Measurements from ENCODE around the gene OR7C2. TPM values are rescaled to one million over a fixed set of nuclear protein-coding genes. Genes with fewer than 3 reads are reported as not detected.
"Not testable (repeated sequence)": the region's sequence is repeated elsewhere in the genome, so short reads cannot be mapped to it uniquely, and the experiment has no call there.

OR7C2 gene
- not detected for polyA plus RNA-seq (2013, experiment 1 of 2; ENCODE audit: insufficient read length)
- not detected for polyA plus RNA-seq (2013, experiment 2 of 2; ENCODE audit: insufficient read length)

DNA sequence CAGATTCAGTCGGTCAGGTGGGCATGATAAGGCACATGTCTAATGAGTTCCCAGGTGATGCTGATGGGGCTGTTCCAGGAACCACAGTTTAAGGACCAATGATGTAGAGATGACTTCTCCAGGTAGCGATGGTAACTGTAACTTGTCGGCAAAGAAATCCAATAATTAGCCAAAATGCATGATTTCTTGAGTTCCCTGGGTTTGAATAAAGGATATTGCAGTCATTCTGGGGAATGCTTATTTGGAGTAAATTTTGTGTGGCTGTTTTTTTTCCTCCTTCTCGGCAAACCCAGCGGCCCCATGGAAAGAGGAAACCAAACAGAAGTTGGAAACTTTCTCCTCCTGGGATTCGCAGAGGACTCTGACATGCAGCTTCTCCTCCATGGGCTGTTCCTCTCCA, at the start of gene OR7C2:
OR7C2 (plus strand) TSS at position 301 of the 400 bp plus-strand sequence; CDS start at position 301, 0 bp downstream.
- no peak for DNase-seq

- no peak for DNase-seq
Measured at GRCh38 chr19:14901675-14902260, 39.5 kb upstream of the OR7C2 start.

GRCh38 chr19:14906711-14907110, 34.6 kb upstream of the OR7C2 start:
- DNase-seq, result no peak

GRCh38 chr19:14915116-14915515, 26.2 kb upstream of the OR7C2 start:
- no peak for DNase-seq

DNA sequence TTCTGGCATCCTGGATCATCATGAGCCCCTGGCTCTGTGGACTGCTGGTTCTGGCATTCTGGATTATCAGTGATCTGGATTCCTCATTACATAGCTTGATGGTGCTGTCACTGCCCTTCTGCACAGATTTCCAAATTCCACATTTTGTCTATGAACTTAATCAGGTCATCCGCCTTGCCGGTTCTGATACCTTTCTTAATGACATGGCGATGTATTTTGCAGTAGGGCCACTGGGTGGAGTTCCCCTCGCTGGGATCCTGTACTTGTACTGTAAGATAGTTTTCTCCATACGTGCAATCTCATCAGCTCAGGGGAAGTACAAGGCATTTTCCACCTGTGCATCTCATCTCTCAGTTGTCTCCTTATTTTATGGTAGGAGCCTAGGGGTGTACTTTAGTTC, 24.4 kb upstream of the OR7C2 start:
- DNase-seq, result no peak

GRCh38 chr19:14933506-14933905, 7.8 kb upstream of the OR7C2 start:
- DNase-seq, result no peak

- DNase-seq, result no peak
Measured at GRCh38 chr19:14940266-14940665, 1.0 kb upstream of the OR7C2 start.

DNA sequence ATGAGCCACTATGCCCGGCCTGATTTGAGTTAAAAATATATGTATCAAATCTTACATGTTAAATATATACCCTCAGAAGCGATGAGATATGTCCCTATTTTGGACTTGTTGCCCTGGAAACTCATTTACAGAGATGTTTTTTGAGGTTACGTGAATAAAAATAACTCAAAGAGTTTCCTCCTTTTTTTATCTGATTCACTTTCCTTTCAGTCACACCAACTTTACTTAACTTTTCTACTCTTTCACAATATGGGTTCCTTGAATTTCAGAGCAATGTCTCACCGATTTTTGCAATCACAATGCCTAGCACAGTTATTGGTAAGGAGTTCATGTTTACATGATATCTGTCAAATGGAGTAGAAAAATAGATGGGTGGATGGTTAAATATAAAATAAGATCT, 2.3 kb downstream of the OR7C2 start:
- no peak for DNase-seq

- DNase-seq, result no peak
Measured at GRCh38 chr19:14944456-14944855, 3.2 kb downstream of the OR7C2 start.

DNA sequence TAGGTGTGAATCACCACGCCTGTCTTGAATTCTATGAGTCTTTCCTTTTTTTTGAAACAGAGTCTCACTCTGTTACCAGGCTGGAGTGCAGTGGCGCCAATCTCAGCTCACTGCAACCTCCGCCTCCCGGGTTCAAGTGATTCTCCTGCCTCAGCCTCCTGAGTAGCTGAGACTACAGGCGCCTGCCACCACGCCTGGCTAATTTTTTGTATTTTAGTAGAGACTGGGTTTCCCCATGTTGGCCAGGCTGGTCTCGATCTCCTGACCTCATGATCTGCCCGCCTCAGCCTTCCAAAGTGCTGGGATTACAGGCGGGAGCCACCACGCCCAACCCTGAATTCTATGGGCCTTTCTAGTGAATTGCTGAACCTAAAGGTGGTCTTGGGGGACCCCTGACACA, 8.1 kb downstream of the OR7C2 start:
- not testable (repeated sequence) for DNase-seq

GRCh38 chr19:14949876-14950275, 8.6 kb downstream of the OR7C2 start:
- no peak for DNase-seq

- no peak for DNase-seq
Measured at GRCh38 chr19:14950421-14950820, 9.1 kb downstream of the OR7C2 start.

DNA sequence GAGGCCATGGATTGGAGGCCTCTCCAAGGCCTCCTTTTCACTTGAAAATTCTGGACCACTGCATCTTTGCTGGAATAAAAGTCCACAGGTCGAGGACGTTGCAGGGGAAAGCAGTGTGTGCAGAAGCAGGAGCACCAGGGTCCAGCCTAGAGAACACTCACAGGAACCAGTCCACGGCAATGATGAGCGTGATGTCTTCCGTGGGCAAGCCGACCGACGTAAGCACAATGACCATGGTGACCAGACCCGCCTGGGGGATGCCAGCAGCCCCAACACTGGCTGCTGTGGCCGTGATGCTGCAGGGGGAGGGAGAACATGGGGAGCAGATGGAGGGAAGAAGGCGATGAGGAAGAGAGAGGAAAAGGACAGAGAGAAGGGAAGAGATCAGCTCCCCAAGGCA, 11.5 kb downstream of the OR7C2 start:
- DNase-seq, result no peak

- DNase-seq, result no peak
Measured at GRCh38 chr19:14954071-14954655, 12.9 kb downstream of the OR7C2 start.

GRCh38 chr19:14957464-14957863, 16.2 kb downstream of the OR7C2 start:
- no peak for DNase-seq

DNA sequence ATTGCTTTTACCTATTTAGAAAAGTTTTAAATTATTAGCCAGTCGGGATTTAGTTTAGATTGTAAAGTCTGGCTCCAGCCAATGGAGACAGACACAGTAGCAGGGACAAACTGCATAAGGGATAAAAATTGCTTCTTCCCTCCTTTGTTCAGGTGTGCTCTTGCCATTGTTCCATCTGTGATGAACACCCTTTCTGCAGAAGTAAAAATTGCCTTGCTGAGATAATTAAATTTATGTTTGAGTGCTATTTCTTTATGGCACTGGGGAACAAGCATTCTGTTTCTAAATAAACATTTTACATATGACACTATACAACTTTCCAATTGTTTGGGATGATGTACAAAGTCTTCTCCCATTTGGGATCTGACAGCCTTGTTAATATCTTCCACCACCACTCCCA, 18.0 kb downstream of the OR7C2 start:
- DNase-seq, result no peak

GRCh38 chr19:14961956-14962685, 20.8 kb downstream of the OR7C2 start:
- DNase-seq, result no peak

GRCh38 chr19:14968247-14968646, 27.0 kb downstream of the OR7C2 start:
- no peak for DNase-seq

GRCh38 chr19:14971474-14971873, 30.2 kb downstream of the OR7C2 start:
- DNase-seq, result no peak

GRCh38 chr19:14972676-14973075, 31.4 kb downstream of the OR7C2 start:
- DNase-seq, result no peak

DNA sequence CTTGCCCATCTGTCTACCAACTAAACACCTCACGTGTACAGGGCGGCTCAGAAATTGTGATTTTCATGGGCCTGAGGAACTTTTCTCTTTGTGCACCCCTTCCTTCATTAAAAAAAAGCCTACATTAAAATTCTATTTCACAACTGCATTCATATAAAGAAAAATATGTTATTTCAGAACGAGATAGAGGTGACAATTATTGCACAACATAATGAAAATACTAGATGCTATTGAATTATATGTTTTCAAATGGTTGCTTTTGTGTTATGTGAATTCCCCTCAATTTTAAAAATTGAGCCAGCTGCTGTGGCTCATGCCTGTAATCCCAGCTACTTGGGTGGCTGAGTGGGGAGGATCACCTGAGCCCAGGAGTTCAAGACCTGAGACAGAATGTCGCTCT, 33.2 kb downstream of the OR7C2 start:
- no peak for DNase-seq

DNA sequence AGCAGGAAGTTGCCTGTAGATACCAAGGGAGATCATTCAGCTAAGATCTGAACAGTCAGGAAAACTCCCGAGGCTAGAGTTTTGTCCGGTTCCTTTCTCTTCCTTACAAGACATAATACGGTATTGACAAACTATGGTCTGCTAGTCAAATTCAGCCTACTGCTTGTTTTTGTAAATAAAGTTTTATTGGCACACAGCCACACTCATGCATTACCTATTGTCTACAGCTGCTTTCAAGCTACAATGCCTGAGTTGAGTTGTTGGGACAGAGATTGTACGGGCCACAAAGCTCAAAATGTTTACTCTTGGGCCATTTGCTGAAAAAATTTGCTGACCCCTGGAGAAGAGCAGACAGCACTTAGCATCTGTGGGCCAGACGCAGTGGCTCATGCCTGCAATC, 35.8 kb downstream of the OR7C2 start:
- no peak for DNase-seq

DNA sequence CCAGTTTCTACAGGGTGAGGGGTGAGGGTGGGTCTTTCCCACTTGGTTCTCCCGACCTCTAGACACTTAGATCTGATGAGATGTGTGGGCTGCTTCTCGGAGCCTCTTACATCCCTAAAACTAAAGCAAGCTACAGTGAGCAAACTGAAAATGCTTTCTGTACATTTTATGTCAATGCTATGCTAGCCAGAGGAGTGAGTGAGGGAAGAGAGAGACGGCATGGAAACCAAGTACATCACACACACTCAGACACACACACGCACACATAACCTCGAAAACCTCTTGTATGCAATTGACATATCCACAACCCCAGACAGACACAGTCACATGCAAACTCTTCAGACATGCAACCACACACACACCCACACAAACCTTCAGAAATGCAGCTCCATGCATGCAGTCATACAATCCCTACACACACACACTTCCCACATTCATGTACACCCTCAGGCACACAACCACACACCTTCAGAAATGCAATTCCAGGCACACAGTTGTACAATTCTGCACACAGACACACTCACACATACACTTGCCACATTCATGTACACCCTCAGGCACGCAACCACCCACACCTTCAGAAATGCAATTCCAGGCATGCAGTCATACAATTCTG, 37.0 kb downstream of the OR7C2 start:
- DNase-seq, result no peak
